ENCODE data around the gene LRRC8E.

Gene LRRC8E

DNA sequence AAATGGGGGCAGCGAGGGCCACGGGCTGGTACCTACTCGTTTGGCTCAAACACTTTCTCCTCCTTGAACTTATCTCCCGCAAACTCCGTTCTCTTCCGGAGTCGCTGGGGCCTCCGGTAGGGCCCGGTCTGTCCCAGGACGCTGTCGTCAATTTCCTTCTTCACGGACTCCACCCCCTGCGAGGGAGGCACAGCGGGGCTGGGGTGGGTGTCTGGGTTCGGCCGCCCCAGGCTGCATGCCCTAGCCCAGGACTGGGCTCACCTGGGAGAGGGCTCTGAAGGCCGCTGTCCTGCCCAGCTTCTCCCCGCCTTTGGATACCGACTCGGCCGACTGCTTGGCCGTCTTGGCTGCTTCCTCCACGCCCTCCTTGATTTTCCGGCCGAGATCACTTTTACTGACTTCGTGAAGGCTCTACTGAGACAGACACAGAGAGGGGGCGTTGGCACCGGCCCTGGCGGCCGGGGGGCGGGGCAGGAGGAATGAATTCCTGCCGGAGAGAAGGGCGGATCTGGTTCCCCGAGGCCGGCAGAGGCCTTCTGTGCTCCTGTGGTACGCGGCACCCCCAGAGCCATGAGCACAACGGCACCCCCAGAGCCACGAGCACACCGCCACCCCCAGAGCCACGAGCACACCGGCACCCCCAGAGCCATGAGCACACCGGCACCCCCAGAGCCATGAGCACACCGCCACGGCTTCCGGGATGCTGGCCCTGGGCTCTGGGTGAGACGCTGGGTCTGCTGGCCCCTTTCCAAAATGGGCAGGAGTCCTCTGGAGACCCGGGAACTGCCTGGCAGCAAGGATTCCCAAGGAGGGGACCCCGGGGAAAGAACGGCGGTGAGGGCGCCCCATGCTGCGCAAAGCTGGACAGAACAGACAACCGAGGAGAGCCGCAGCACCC lies 45.8 kb downstream of the LRRC8E start:
- DNase-seq, result no peak

DNA sequence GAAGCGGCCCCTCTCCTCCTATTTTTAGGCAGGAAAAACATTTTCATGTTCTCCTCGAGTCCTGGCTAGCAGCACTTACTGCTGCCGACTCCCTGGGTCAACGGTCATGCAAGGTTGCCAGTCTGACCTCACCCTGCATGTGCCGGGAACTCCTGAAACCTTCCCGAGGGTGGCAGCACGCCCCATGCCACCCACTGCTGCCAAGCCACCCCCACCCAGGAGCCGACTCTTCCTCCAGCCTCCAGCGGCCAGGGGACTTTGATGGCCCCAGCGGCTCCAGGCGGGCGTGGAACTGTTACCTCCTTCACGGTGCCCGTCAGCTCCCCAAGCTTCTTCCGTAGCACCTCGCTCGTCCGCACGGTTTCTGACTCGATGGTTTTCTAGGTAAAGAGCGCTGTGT lies 46.5 kb downstream of the LRRC8E start:
- DNase-seq, result no peak

DNA sequence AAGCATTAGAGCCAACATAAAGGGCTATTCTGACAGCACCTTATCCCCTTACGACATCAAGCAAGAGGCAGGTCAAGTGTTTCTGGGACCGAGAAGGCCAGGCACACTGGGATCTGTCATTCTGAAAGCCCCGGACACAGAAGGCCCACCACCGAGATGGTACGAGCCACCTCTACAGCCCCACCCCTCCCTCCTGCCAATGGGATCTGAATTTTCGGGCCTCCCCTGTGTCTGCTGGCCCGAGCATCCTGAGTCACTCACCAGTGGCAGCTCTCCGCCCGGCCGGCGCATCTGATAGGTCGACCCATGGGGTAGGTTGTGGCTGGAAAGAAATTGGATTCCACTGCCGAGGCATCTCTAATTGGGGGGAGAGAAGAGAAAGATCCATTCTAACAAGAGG lies 52.5 kb downstream of the LRRC8E start:
- DNase-seq, result no peak

DNA sequence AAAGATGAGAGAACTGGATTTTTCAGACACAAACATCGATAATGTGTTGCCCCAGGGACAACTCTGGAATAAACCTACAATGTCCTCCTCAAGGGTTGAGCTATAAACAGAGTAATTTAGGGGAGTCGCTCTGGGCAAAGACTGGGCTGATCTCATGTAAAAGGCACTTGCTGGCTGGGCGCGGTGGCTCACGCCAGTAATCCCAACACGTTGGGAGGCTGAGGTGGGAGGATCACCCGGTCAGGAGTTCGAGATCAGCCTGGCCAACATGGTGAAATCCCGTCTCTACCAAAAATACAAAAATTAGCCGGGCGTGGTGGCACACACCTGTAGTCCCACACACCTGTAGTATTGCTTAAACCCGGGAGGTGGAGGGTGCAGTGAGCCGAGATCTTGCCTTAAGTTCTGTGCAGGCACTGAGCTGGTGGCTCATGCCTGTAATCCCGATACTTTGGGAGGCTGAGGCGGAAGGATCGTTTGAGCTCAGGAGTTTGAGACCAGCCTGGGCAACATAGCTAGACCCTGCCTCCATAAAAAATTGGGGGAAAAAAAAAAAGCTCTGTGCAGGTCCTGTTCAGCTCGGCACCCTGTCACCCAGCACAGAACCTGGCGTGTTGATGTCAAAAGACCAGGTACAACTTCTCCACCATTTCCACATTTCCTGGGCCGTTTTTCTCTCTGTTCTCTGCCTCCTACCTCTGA lies 53.7 kb downstream of the LRRC8E start:
- no peak for DNase-seq

- DNase-seq, result no peak
Observed at GRCh38 chr19:7942981-7943443, 54.7 kb downstream of the LRRC8E start.

- peak; percentile 100 for DNase-seq
Observed at GRCh38 chr19:7943444-7944176, 55.3 kb downstream of the LRRC8E start, which contains the start of gene TIMM44. TSS of gene TIMM44 (minus strand) at chr19:7943666. CDS start at chr19:7943651, 15 bp downstream.

GRCh38 chr19:7944177-7944761 lies 56.0 kb downstream of the LRRC8E start:
- DNase-seq, result peak; percentile 96

DNA sequence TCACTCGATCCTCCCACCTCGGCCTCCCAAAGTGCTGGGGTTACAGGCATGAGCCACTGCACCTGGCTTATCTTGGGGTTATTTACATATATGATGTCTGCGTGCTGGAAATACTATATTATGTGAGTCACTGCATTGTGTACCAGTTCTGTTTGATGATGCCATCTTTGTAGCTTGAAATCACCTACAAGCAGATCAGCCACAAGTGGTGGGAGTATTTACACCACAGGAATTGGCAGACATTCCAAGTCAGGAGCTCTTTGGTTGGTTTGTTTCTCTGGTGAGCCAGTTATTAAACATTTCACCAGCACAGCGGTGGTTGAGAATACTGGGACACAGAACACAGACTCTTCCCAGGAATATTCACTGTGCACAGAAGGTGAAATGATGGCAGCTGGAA lies 59.6 kb downstream of the LRRC8E start:
- DNase-seq, result no peak

Measured in NCI-H82 (cell line).